ENCODE measurements around the gene HSH2D. TPM values are rescaled to one million over a fixed set of nuclear protein-coding genes. Genes with fewer than 3 reads are reported as not detected.

Gene HSH2D
- total and polyA plus RNA-seq, 10 of the 15 experiments (the other 5 are each of a cell fraction or from before 2014, with no cell fraction given): 22.0 to 145 (median 89.3) TPM

- in situ Hi-C loops (cut with MboI) (no loop called here), intact Hi-C loops (cut with micrococcal nuclease; ENCODE audit: unreplicated experiment) (no loop called here)
- no peak overlapping the region for H3K4me2 ChIP-seq (ENCODE audit: control insufficient read depth, insufficient read depth)
- ChIA-PET CTCF (no interaction called here), RAD21 (ENCODE audit: unreplicated experiment) (no interaction called here), POLR2A (no interaction called here), SMC1A (ENCODE audit: uncharacterized antibody, unreplicated experiment) (no interaction called here)
- no peaks in the 10 kb centered on the region; the same call in 1 of the 2 replicates for H4K20me1 ChIP-seq (ENCODE audit: control insufficient read depth, insufficient read depth)
- H3K79me2 ChIP-seq (ENCODE audit: control insufficient read depth, insufficient read depth, low read length): peaks cover 12% of the 10 kb centered on the region
- H2AFZ ChIP-seq (ENCODE audit: control insufficient read depth, low read depth, low read length): no peak overlapping the region
- WGBS (ENCODE audit: insufficient coverage, insufficient replicate concordance, low lambda C conversion rate, missing lambda C conversion rate): 67% methylated on average over 5 of the region's 5 CpGs
- peaks cover 22% of the 10 kb centered on the region for H3K4me1 ChIP-seq (ENCODE audit: control insufficient read depth, insufficient read depth, low read length)
- no TSS peak for BruUV-seq (replicated peaks)
- no peak for ATAC-seq
- no peak overlapping the region for H3K4me3 ChIP-seq
- H3K27ac ChIP-seq (ENCODE audit: control insufficient read depth, insufficient read depth): no peak overlapping the region
- FAIRE-seq: no peak
- peaks cover 3 to 13% of the 10 kb centered on the region in 2 experiments; a peak in 3 of 4 replicates for H3K36me3 ChIP-seq (ENCODE audit: control insufficient read depth in 2 of 2, insufficient read depth in 2 of 2, low read length in 1 of 2)
- H3K27me3 ChIP-seq (replicated peaks in 1 of 2; ENCODE audit: control insufficient read depth in 2 of 2, insufficient read depth in 2 of 2, low read length in 1 of 2): no peaks in the 10 kb centered on the region
- no peak overlapping the region for H3K9ac ChIP-seq (ENCODE audit: control insufficient read depth, insufficient read depth, low read length)
- no peaks in the 10 kb centered on the region for H3K9me3 ChIP-seq (replicated peaks; ENCODE audit: control insufficient read depth, insufficient read depth, low read length)
- DNase-seq (ENCODE audit: low read depth, low spot score): no peak
- TF ChIP-seq HCFC1 (IDR thresholded peaks at IDR 0.05; ENCODE audit: low read length) (no peak), CHD4 (IDR thresholded peaks at IDR 0.05) (no peak), PAX5 (IDR thresholded peaks at IDR 0.05; ENCODE audit: borderline replicate concordance, low read depth, low read length) (no peak), LARP7 (IDR thresholded peaks at IDR 0.05) (no peak), SP1 (IDR thresholded peaks at IDR 0.05; ENCODE audit: low read depth, low read length) (no peak), USF2 (IDR thresholded peaks at IDR 0.05; ENCODE audit: borderline replicate concordance, low read depth, low read length) (no peak), PBX3 (IDR thresholded peaks at IDR 0.05; ENCODE audit: insufficient replicate concordance, low read depth, low read length) (no peak), USF1 (IDR thresholded peaks at IDR 0.05; ENCODE audit: borderline replicate concordance, extremely low read length, insufficient read depth, low read depth, low read length) (no peak), NR2F1 (conservative IDR thresholded peaks at IDR 0.05) (no peak), SIX5 (IDR thresholded peaks at IDR 0.05; ENCODE audit: low read depth, low read length, severe bottlenecking) (no peak), STAT3 (IDR thresholded peaks at IDR 0.05; ENCODE audit: low read depth, low read length) (no peak), RB1 (IDR thresholded peaks at IDR 0.05; ENCODE audit: borderline replicate concordance) (no peak), MEF2A (IDR thresholded peaks at IDR 0.05; ENCODE audit: insufficient read depth, low read depth, low read length) (no peak), POU2F2 (IDR thresholded peaks at IDR 0.05; ENCODE audit: borderline replicate concordance, low read depth, low read length) (no peak), POLR2A (IDR thresholded peaks at IDR 0.05; ENCODE audit: low read depth, low read length) (no peak), CREB1 (IDR thresholded peaks at IDR 0.05; ENCODE audit: low read depth) (no peak), CREM (IDR thresholded peaks at IDR 0.05; ENCODE audit: low read depth) (no peak), CBFB (IDR thresholded peaks at IDR 0.05; ENCODE audit: low read depth) (no peak), IKZF1 (conservative IDR thresholded peaks at IDR 0.05) (no peak), ASH2L (IDR thresholded peaks at IDR 0.05; ENCODE audit: borderline replicate concordance, low read depth) (no peak)
These were observed 60.5 kb downstream of the HSH2D start for GRCh38 chr19:16204005-16204294.
